A549 (cell line): ENCODE measurements around the gene ALDH7A1. TPM values are rescaled to one million over a fixed set of nuclear protein-coding genes. Genes with fewer than 3 reads are reported as not detected.
"Not testable (repeated sequence)": the region's sequence is repeated elsewhere in the genome, so short reads cannot be mapped to it uniquely, and the experiment has no call there.

Experiments
- ATAC-seq, 2 experiments: fragments of 200-7000 bp in 1 of 2; fragments of >200 bp in 1 of 2; cut with Nextera tagmentation in 1 of 2; cut with Tn5 transposase in 1 of 2; 3 replicates each; pipeline versions ENCODE4 v1.8.0 to v1.9.1; 2018 to 2020; ENCODE audit warnings: mild to moderate bottlenecking in 1 of 2, moderate library complexity in 1 of 2
- CTCF ChIA-PET: fragments of 300-600 bp; sonication (Branson Sonifier 250); formaldehyde crosslinking; extraction: SDS; loops from one replicate; lab custom pipeline; 2021; ENCODE audit warnings: antibody characterized with exemption, inconsistent platforms; lab: Yijun Ruan, JAX
- POLR2A ChIA-PET: fragments of 350-600 bp; formaldehyde crosslinking; extraction: SDS; loops from one replicate; lab custom pipeline; 2021; ENCODE audit warnings: antibody characterized with exemption, inconsistent platforms; lab: Yijun Ruan, JAX
- DNase-seq, 2 experiments: peaks; one replicate each; pipeline versions ENCODE4 v3.0.0 to v3.0.0-alpha.2; 2011 to 2016; ENCODE audit warnings: low read depth in 1 of 2, low spot score in 1 of 2
- FAIRE-seq: peaks from 2 replicates; lab custom pipeline; 2011; peaks lifted over from hg19 to GRCh38; lab: Jason Lieb, UNC
- H3K27ac ChIP-seq, 2 experiments: fragments of >200 bp; sonication (Bioruptor Twin); formaldehyde crosslinking; 3 replicates each; pipeline ENCODE4 v1.5.1; 2016 to 2017
- H3K4me1 ChIP-seq: fragments of >200 bp; sonication (Bioruptor Twin); formaldehyde crosslinking; 3 replicates; pipeline ENCODE4 v1.6.1; 2016
- H3K4me2 ChIP-seq: fragments of >200 bp; sonication (Bioruptor Twin); formaldehyde crosslinking; 3 replicates; pipeline ENCODE4 v1.6.1; 2016
- H3K4me3 ChIP-seq: fragments of >200 bp; sonication (Bioruptor Twin); formaldehyde crosslinking; 3 replicates; pipeline ENCODE4 v1.5.1; 2016
- H3K9me3 ChIP-seq: fragments of >200 bp; sonication (Bioruptor Twin); formaldehyde crosslinking; 3 replicates; pipeline ENCODE4 v1.6.1; 2016
- BCL3 ChIP-seq: fragments of >200 bp; sonication (Bioruptor Twin); formaldehyde crosslinking; IDR thresholded peaks from 3 replicates; pipeline ENCODE4 v1.6.1; 2016
- BHLHE40 ChIP-seq: IDR thresholded peaks from 2 replicates; pipeline ENCODE4 v1.6.1; 2012; ENCODE audit warnings: low read depth, low read length, inconsistent platforms
- CHD4 ChIP-seq: fragments of 200-600 bp; sonication (generic); IDR thresholded peaks from 2 replicates; pipeline ENCODE4 v1.6.1; 2016; ENCODE audit warnings: antibody characterized with exemption, mild to moderate bottlenecking, borderline replicate concordance
- EHF ChIP-seq: fragments of 250-450 bp; sonication (Bioruptor Pico); IDR thresholded peaks from 2 replicates; pipeline ENCODE4 v1.5.0; 2020; ENCODE audit warnings: mild to moderate bottlenecking
- EHMT2 ChIP-seq: fragments of 200-600 bp; sonication (generic); IDR thresholded peaks from 2 replicates; pipeline ENCODE4 v1.6.1; 2016; ENCODE audit warnings: antibody characterized with exemption, low read depth, mild to moderate bottlenecking, moderate library complexity
- FOSL2 ChIP-seq, 2 experiments: fragments of 450-650 bp in 1 of 2; fragments of >200 bp in 1 of 2; sonication (Bioruptor Twin) in 1 of 2; formaldehyde crosslinking; IDR thresholded peaks; 2 replicates each; pipeline versions ENCODE4 v1.5.0 to v1.6.1; 2016 to 2020; ENCODE audit warnings: mild to moderate bottlenecking in 1 of 2, moderate library complexity in 1 of 2
- HMGXB4 ChIP-seq: fragments of 250-450 bp; sonication (Bioruptor Pico); IDR thresholded peaks from 2 replicates; pipeline ENCODE4 v1.5.0; 2021; ENCODE audit warnings: mild to moderate bottlenecking, moderate library complexity, borderline replicate concordance
- KDM1A ChIP-seq: fragments of 200-600 bp; sonication (generic); IDR thresholded peaks from 2 replicates; pipeline ENCODE4 v1.6.1; 2016; ENCODE audit warnings: low read depth, mild to moderate bottlenecking
- KDM5A ChIP-seq: fragments of 200-600 bp; sonication (generic); IDR thresholded peaks from 2 replicates; pipeline ENCODE4 v1.6.1; 2016; ENCODE audit warnings: antibody characterized with exemption, mild to moderate bottlenecking
- MAX ChIP-seq: IDR thresholded peaks from 2 replicates; pipeline ENCODE4 v1.6.1; 2012
- RCOR1 ChIP-seq: fragments of 150-350 bp; IDR thresholded peaks from 2 replicates; pipeline ENCODE4 v1.6.1; 2014; ENCODE audit warnings: antibody characterized with exemption, low read length, low read depth
- SREBF2 ChIP-seq: fragments of 450-650 bp; IDR thresholded peaks from 2 replicates; pipeline ENCODE4 v1.6.1; 2014; ENCODE audit warnings: mild to moderate bottlenecking, moderate library complexity
- ZNF302 ChIP-seq: fragments of 250-450 bp; sonication (Bioruptor Pico); IDR thresholded peaks from 2 replicates; pipeline ENCODE4 v1.9.0; 2021; ENCODE audit warnings: inconsistent platforms, mild to moderate bottlenecking, moderate library complexity
- WGBS: methylation state at CpG from one replicate; pipeline ENCODE4 v1.1.6; 2017; ENCODE audit errors: missing lambda C conversion rate; 5-methylcytosine and 5-hydroxymethylcytosine counted together
- polyA plus RNA-seq, 4 experiments: library from polyadenylated mRNA; depleted of rRNA in 3 of 4; stranded (reverse); fragments of >200 nt; fragmentation: RNase III in 1 of 4; extraction: RNeasy Plus Mini Kit Qiagen cat#74134 plus additional on column Dnase treatment in 1 of 4; gene quantifications; 2 replicates in 3 of 4; 3 replicates in 1 of 4; pipeline ENCODE4 v1.2.3, GENCODE V29; 2011 to 2017
- TF ChIP-seq, protein P1 (sequence below): fragments of 200-600 bp; sonication (generic); IDR thresholded peaks from 2 replicates; pipeline ENCODE4 v1.6.1; 2016; ENCODE audit warnings: antibody characterized with exemption, mild to moderate bottlenecking, moderate library complexity
- TF ChIP-seq, protein P2 (sequence below): IDR thresholded peaks from 2 replicates; pipeline ENCODE4 v1.6.1; 2012

The ALDH7A1 gene
- polyA plus RNA-seq, 2 of the 4 experiments (the other 2 are of a cell fraction), result 72.4 to 99.2 TPM

DNA sequence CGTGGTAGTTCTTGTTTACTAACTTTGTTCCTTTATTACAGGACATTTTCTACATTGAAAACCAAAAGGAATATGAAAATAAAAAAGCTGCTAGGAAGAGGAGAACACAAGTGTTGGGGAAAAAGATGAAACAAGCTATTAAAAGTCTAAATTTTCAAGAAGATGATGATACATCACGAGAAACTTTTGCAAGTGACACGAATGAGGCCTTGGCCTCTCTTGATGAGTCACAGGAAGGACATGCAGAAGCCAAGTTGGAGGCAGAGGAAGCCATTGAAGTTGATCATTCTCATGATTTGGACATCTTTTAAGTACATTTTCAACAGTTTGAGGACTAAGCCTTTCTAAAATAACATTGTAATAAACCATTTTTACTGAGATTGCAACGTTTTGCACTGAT is 29.5 kb upstream of the ALDH7A1 start (continued):
- TF ChIP-seq, protein P1, sequence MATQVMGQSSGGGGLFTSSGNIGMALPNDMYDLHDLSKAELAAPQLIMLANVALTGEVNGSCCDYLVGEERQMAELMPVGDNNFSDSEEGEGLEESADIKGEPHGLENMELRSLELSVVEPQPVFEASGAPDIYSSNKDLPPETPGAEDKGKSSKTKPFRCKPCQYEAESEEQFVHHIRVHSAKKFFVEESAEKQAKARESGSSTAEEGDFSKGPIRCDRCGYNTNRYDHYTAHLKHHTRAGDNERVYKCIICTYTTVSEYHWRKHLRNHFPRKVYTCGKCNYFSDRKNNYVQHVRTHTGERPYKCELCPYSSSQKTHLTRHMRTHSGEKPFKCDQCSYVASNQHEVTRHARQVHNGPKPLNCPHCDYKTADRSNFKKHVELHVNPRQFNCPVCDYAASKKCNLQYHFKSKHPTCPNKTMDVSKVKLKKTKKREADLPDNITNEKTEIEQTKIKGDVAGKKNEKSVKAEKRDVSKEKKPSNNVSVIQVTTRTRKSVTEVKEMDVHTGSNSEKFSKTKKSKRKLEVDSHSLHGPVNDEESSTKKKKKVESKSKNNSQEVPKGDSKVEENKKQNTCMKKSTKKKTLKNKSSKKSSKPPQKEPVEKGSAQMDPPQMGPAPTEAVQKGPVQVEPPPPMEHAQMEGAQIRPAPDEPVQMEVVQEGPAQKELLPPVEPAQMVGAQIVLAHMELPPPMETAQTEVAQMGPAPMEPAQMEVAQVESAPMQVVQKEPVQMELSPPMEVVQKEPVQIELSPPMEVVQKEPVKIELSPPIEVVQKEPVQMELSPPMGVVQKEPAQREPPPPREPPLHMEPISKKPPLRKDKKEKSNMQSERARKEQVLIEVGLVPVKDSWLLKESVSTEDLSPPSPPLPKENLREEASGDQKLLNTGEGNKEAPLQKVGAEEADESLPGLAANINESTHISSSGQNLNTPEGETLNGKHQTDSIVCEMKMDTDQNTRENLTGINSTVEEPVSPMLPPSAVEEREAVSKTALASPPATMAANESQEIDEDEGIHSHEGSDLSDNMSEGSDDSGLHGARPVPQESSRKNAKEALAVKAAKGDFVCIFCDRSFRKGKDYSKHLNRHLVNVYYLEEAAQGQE, result no peak
- TF ChIP-seq CHD4, result no peak
- no peak for TF ChIP-seq SREBF2
- peak; percentile 51; the same call in 1 of the 2 replicates for TF ChIP-seq FOSL2 (IDR thresholded peaks at IDR 0.05)
- peak; percentile 83 for TF ChIP-seq FOSL2 (CRISPR knock-in tag; IDR thresholded peaks at IDR 0.05)
- no peak for TF ChIP-seq EHMT2
- no peak for TF ChIP-seq RCOR1
- no peak for TF ChIP-seq KDM5A
- no peak for TF ChIP-seq KDM1A
- TF ChIP-seq EHF (CRISPR knock-in tag), result no peak
- TF ChIP-seq ZNF302 (CRISPR knock-in tag), result no peak
- peak; percentile 37; the same call in 1 of the 2 replicates for TF ChIP-seq MAX
- TF ChIP-seq BCL3, result no peak
- TF ChIP-seq, protein P2, sequence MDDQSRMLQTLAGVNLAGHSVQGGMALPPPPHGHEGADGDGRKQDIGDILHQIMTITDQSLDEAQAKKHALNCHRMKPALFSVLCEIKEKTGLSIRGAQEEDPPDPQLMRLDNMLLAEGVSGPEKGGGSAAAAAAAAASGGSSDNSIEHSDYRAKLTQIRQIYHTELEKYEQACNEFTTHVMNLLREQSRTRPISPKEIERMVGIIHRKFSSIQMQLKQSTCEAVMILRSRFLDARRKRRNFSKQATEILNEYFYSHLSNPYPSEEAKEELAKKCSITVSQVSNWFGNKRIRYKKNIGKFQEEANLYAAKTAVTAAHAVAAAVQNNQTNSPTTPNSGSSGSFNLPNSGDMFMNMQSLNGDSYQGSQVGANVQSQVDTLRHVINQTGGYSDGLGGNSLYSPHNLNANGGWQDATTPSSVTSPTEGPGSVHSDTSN, result no peak

GRCh38 chr5:126619781-126620180 is 24.8 kb upstream of the ALDH7A1 start:
- no peaks in the 10 kb centered on the region for H3K9me3 ChIP-seq
- CTCF ChIA-PET, result interaction anchor here (2.6 kb wide), 1 partner anchor 19 kb away, joined by 9 read pairs; the partner anchor contains the start of gene PHAX
- no peak for ATAC-seq
- no peak overlapping the region for H3K4me3 ChIP-seq
- POLR2A ChIA-PET, result no interaction called here
- peaks cover 15% of the 10 kb centered on the region for H3K4me1 ChIP-seq
- WGBS, result 69% methylated on average over 2 of the region's 2 CpGs
- peak; percentile 7 for FAIRE-seq
- H3K4me2 ChIP-seq, result no peak overlapping the region
- no peak for DNase-seq
- no peak overlapping the region for H3K27ac ChIP-seq
- TF ChIP-seq HMGXB4 (CRISPR knock-in tag), result no peak
- TF ChIP-seq FOSL2 (IDR thresholded peaks at IDR 0.05), result no peak
- no peak for TF ChIP-seq FOSL2 (CRISPR knock-in tag; IDR thresholded peaks at IDR 0.05)
- no peak for TF ChIP-seq BHLHE40

DNA sequence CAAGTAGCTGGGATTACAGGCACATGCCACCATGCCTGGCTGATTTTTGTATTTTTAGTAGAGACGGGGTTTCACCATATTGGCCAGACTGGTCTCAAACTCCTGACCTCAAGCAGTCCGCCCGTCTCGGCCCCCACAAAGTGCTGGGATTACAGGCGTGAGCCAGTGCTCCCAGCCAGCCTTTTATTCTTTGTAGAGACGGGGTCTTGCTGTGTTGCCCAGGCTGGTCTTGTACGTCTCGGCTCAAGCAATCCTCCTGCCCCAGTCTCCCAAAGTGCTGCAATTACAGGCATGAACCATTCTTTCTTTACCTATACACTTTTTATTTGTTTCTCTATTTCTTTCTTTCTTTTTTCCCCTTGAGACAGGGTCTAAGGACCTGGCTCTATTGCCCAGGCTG is 22.6 kb upstream of the ALDH7A1 start:
- H3K9me3 ChIP-seq, FAIRE-seq, DNase-seq, ATAC-seq, CTCF ChIA-PET, H3K4me2 ChIP-seq, H3K4me3 ChIP-seq, POLR2A ChIA-PET, H3K4me1 ChIP-seq, H3K27ac ChIP-seq: not testable (repeated sequence)
- 95% methylated on average over 8 of the region's 8 CpGs for WGBS
